GM21529 (cell line): Measurements from ENCODE around the gene JARID2.
A peak's percentile ranks its signal among the peaks of the same experiment; 100 is the strongest.

Experiments
- ATAC-seq: cut with Tn5 transposase; IDR thresholded peaks from one replicate; pipeline ENCODE4 v1.9.1; 2021; ENCODE audit not compliant: unreplicated experiment

The JARID2 gene

DNA sequence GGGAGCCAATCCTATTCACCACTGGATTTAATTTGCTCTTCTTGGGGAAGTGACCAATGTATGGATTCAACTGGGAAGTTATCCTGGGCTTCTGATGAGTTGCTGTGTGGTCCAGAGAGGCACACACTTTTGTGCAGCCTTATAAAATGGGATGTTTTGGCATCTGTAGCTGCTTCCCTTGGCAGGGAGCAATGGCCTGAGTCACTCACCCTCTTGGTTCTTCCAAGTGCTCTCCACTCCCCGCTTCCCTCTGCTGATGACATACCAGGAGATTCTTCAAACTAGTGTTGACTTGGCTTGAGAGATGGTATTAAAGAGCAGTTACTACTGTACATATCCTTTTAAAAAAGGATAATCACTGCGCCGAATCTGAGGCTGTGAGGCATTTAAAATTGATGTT is 105.8 kb downstream of the JARID2 start:
- ATAC-seq, result no peak

DNA sequence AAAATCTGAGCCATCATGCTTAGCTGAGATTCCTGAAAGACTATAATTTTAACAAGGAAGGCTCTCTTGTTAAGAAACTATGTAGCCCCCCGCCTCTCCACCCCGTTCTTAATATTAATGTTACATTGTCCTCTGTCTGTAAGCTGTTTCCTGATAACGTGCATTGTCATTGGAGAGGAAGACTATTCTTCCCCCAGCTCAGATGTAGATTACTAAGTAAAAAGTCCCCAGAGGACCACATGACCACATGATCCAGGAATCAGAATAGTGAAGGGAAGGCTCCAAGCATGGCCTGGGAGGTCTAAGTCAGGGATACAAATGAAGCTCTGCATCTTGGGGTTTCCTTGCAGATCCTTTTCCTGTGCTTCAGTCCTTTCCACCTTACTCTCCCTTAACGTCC is 106.4 kb downstream of the JARID2 start:
- ATAC-seq, result no peak

- no peak for ATAC-seq
Observed at GRCh38 chr6:15352845-15353244, 107.0 kb downstream of the JARID2 start.

- ATAC-seq, result no peak
Observed at GRCh38 chr6:15355683-15356099, 109.8 kb downstream of the JARID2 start.

DNA sequence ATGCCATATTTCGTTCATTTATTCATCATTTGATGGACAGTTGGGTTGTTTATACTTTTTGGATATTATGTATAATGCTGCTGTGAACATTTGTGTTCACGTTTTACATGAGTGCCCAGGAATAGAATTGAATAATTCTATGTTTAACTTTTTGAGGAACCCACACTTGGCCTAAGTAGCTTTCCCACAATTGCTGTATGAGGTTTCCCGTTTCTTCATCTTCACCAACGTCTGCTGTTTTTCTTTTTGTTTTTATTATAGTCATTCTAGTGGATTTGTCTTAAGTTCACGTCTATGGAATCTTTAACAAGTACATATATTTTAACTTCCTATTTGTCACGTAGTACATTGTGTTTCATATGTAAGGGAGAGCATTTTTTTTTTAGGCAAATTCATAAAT is 110.3 kb downstream of the JARID2 start:
- no peak for ATAC-seq

DNA sequence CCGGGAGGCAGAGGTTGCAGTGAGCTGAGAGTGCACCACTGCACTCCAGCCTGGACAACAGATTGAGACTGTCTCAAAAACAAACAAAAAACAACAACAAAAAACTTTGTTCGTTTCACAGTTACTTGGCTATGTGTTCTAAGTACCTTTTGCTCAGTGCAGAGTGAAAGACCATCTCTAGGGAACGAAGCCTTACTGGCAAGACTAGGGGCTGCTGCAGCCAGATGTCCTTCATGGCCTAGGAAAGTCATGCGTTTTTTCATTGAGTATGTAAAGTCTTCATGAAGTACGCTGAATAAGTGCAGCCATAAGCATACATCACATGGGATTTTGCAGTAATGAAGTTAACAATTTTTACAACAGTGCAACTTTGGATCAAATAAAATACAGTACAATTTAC is 111.1 kb downstream of the JARID2 start:
- ATAC-seq, result no peak

DNA sequence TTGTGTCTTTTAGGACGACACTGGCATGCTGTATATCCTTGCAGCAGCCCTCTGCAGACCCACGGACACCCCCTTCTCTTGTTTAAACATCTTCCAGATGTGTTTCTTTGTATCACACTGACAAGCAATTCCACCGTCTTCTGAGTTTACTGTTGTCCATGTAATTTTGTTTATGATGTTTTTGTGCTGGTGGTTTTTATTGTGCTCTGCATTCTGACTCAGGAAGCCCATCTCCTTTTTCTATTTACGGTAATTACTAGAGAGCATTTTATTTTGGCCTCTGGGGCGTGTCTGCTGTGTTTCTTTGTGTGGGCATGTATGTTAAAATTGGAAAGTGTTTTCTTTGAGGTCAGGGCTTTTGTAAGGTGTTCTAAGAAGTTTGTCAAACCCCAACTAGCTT is 111.9 kb downstream of the JARID2 start:
- ATAC-seq, result no peak

GRCh38 chr6:15358579-15359327 is 112.9 kb downstream of the JARID2 start:
- ATAC-seq, result peak; percentile 37

GRCh38 chr6:15359335-15359862 is 113.5 kb downstream of the JARID2 start:
- peak; percentile 68 for ATAC-seq

- ATAC-seq, result no peak
Observed at GRCh38 chr6:15360300-15360699, 114.4 kb downstream of the JARID2 start.

GRCh38 chr6:15361197-15361596 is 115.3 kb downstream of the JARID2 start:
- ATAC-seq, result no peak

GRCh38 chr6:15362274-15363160 is 116.6 kb downstream of the JARID2 start:
- no peak for ATAC-seq

GRCh38 chr6:15363164-15363522 is 117.3 kb downstream of the JARID2 start:
- ATAC-seq, result no peak

DNA sequence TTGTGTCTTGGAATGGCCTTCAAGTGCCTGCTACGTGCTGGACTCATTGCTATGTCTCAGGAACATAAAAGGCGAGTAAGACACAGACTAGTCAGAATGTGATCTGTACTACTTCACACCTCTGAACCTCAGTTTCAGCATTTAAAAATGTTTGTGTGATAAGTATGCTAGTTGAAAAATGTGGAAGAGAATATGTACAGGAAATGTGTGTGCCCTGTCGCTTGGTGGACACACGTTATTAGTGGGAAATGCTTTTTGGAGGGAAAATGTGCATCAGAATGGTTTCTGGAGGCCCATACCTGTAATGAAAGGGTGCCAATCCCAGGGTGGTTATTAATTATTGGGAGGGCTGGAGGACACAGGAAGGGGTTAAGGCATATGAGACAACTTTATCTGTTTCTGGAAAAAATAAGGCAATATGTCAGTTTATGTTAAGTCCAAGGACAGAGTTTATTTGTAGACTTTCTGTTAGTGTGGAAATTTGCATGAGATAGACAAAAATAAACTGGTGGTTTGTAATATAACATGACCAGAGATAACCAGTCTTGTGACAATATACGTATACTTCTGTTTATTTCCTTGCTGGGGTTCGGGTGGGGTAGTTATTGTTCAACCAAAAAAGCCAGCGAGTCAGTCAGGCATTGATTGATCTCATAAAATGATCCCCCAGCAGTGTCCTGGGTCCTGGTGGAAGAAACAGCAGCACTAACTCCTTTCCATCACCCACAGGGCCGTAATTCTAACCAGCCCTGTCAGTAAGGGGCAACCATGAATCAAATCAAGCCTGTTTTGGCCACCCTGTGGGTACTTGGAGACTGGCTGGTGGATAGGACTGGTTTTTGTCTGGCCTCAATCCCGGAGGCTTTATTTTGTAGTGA is 117.9 kb downstream of the JARID2 start:
- peak; percentile 51 for ATAC-seq

DNA sequence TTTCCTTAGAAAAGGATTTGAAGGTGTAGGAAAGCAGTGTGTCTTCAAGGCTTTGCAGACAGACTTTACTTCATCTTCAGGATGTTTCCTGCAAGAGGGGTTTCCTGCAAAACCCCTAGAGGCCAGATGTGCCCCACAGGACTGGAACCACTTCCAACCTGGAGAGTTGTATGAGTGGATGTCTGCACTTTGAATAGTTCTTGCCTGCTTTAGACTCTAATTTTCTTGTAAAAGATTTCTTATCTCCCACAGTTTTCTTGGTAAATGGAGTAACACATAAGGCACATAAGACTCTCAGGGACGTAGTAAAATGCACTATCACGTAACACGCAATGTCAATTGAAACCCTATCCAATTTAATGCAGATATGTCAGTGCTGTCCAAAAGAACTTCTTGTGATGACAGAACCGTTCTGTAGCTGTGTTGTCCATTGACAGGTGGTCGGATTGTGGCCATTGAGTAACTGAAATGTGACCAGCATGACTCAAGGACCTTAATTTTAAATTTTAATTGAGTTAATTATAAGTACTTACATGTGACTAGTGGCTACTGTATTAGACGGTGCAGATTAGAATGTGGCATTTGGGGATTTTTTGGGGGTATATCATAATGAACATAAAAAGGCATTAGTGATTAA is 118.7 kb downstream of the JARID2 start:
- ATAC-seq, result no peak

- no peak for ATAC-seq
Observed at GRCh38 chr6:15365273-15365687, 119.4 kb downstream of the JARID2 start.

GRCh38 chr6:15366003-15366535 is 120.2 kb downstream of the JARID2 start:
- no peak for ATAC-seq

GRCh38 chr6:15366879-15367278 is 121.0 kb downstream of the JARID2 start:
- no peak for ATAC-seq

DNA sequence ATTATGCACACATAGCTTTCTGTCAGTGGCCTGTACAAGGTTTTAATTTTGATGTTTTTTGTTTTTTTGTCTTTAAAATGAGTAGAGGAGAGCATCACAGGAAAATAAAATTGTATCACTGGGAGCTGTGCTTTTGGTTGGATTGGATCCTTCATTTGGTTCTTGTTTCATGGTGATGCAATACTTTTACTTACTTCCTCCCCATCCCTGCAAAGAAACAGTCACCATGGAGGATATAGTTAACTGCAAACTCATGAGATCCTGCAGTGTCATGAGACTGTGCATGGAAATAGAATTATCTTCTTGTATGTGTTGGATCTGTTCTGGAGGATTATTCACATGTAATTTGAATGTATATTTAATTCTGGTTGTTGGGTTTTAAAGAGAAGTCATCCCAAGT is 122.3 kb downstream of the JARID2 start:
- no peak for ATAC-seq

DNA sequence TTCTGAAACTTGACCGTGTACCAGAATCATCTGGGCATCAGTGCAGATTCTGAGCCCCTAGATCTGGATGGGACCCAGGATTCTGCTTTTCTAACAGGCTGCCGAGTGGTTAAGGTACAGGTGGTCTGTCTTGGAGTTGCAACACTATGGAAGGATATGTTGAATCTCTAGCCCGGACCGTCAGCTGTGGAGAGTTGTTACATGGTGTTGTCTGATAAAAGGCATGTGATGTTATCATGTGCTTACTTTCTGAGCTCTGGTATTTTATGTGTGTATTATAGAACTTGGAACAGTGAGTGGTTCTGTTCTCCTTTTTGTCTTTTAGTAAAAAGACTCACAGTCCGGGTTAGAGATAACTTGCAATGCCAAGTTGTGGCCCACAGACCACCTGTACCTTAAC is 123.0 kb downstream of the JARID2 start:
- ATAC-seq, result no peak
